GM23338 (cell line): ENCODE results near the gene ZNF273. TPM values are rescaled to one million over a fixed set of nuclear protein-coding genes. Genes with fewer than 3 reads are reported as not detected.
"Not testable (repeated sequence)": the region's sequence is repeated elsewhere in the genome, so short reads cannot be mapped to it uniquely, and the experiment has no call there.

Experiments used
- ATAC-seq: fragments of 200-7000 bp; cut with Tn5 transposase; 3 replicates; pipeline ENCODE4 v1.9.1; 2020
- DNase-seq: peaks from one replicate; pipeline ENCODE4 v3.0.0-alpha.2; 2015; ENCODE audit warnings: low spot score
- H2AFZ ChIP-seq: fragments of 200-600 bp; sonication (generic); 2 replicates; pipeline ENCODE4 v1.8.0; 2016; ENCODE audit warnings: antibody characterized with exemption, mild to moderate bottlenecking, moderate library complexity
- H3F3A ChIP-seq: fragments of 200-600 bp; sonication (generic); replicated peaks from 2 replicates; pipeline ENCODE4 v1.8.0; 2017; ENCODE audit warnings: antibody characterized with exemption, mixed run types, low read depth
- H3K27ac ChIP-seq: fragments of 200-600 bp; sonication (generic); 2 replicates; pipeline ENCODE4 v1.6.1; 2016; ENCODE audit warnings: low read depth
- H3K27me3 ChIP-seq: fragments of 200-600 bp; sonication (generic); 2 replicates; pipeline ENCODE4 v1.8.0; 2016; ENCODE audit warnings: mild to moderate bottlenecking, mixed run types, moderate library complexity; ENCODE audit not compliant: insufficient read depth
- H3K36me3 ChIP-seq: fragments of 200-600 bp; sonication (generic); 2 replicates; pipeline ENCODE4 v1.8.0; 2016; ENCODE audit warnings: mild to moderate bottlenecking; ENCODE audit not compliant: insufficient read depth
- H3K4me1 ChIP-seq: fragments of 200-600 bp; sonication (generic); 2 replicates; pipeline ENCODE4 v1.8.0; 2016; ENCODE audit warnings: mild to moderate bottlenecking, moderate library complexity; ENCODE audit not compliant: insufficient read depth
- H3K4me2 ChIP-seq: fragments of 200-600 bp; sonication (generic); 2 replicates; pipeline ENCODE4 v1.7.1; 2017; ENCODE audit warnings: mixed run types
- H3K4me3 ChIP-seq: fragments of 200-600 bp; sonication (generic); 2 replicates; pipeline ENCODE4 v1.6.1; 2016; ENCODE audit warnings: mixed run types
- H3K79me2 ChIP-seq: fragments of 200-600 bp; sonication (generic); replicated peaks from 2 replicates; pipeline ENCODE4 v1.8.0; 2017; ENCODE audit warnings: mild to moderate bottlenecking; ENCODE audit not compliant: insufficient read depth
- H3K9me2 ChIP-seq: fragments of 200-600 bp; sonication (generic); 2 replicates; pipeline ENCODE4 v1.8.0; 2017; ENCODE audit not compliant: insufficient read depth
- H4K20me1 ChIP-seq: fragments of 200-600 bp; sonication (generic); replicated peaks from 2 replicates; pipeline ENCODE4 v1.8.0; 2017; ENCODE audit warnings: mild to moderate bottlenecking; ENCODE audit not compliant: insufficient read depth
- H3K27ac Mint-ChIP-seq: 2 replicates; pipeline ENCODE4 v1.8.0; 2020; ENCODE audit warnings: inconsistent platforms, mild to moderate bottlenecking, moderate library complexity, mixed read lengths
- H3K27me3 Mint-ChIP-seq: 3 replicates; pipeline ENCODE4 v1.8.0; 2022; ENCODE audit warnings: low read depth, mild to moderate bottlenecking, moderate library complexity, mixed read lengths, inconsistent platforms; ENCODE audit not compliant: insufficient read depth, poor library complexity
- H3K36me3 Mint-ChIP-seq: 3 replicates; pipeline ENCODE4 v1.8.0; 2021; ENCODE audit warnings: low read depth, mild to moderate bottlenecking, inconsistent platforms, moderate library complexity, mixed read lengths
- H3K4me1 Mint-ChIP-seq: 3 replicates; pipeline ENCODE4 v1.8.0; 2020; ENCODE audit warnings: mild to moderate bottlenecking, inconsistent platforms, mixed read lengths
- H3K4me3 Mint-ChIP-seq: 3 replicates; pipeline ENCODE4 v1.8.0; 2021; ENCODE audit warnings: moderate library complexity, mild to moderate bottlenecking, inconsistent platforms, mixed read lengths
- H3K9me3 Mint-ChIP-seq: 3 replicates; pipeline ENCODE4 v1.8.0; 2020; ENCODE audit warnings: moderate library complexity, mild to moderate bottlenecking, inconsistent platforms, mixed read lengths
- CREB1 ChIP-seq: fragments of 250-450 bp; sonication (Bioruptor Pico); IDR thresholded peaks from 2 replicates; pipeline ENCODE4 v1.5.0; 2020; ENCODE audit warnings: low read depth, mild to moderate bottlenecking, moderate library complexity
- CTCF ChIP-seq, 2 experiments: fragments of 200-600 bp in 1 of 2; sonication (generic) in 1 of 2; conservative IDR thresholded peaks; 2 replicates each; pipeline versions ENCODE4 v1.5.1 to v1.6.1; 2016 to 2017; ENCODE audit warnings: antibody characterized with exemption in 2 of 2, low read depth in 2 of 2, mild to moderate bottlenecking in 2 of 2, moderate library complexity in 1 of 2
- EZH2phosphoT487 ChIP-seq: fragments of 200-600 bp; sonication (generic); IDR thresholded peaks from one replicate; pipeline ENCODE4 v1.8.1; 2018; ENCODE audit warnings: antibody characterized with exemption; ENCODE audit not compliant: unreplicated experiment
- JUNB ChIP-seq: IDR thresholded peaks from one replicate; pipeline ENCODE4 v1.6.1; 2016; ENCODE audit warnings: antibody characterized with exemption; ENCODE audit not compliant: unreplicated experiment
- REST ChIP-seq: IDR thresholded peaks from one replicate; pipeline ENCODE4 v1.6.1; 2018; ENCODE audit warnings: antibody characterized with exemption; ENCODE audit not compliant: unreplicated experiment
- STAT1 ChIP-seq: IDR thresholded peaks from one replicate; pipeline ENCODE4 v1.6.1; 2016; ENCODE audit warnings: antibody characterized with exemption; ENCODE audit not compliant: unreplicated experiment
- ZNF331 ChIP-seq: fragments of 250-450 bp; sonication (Bioruptor Pico); IDR thresholded peaks from 2 replicates; pipeline ENCODE4 v1.5.0; 2020; ENCODE audit warnings: low read depth, mild to moderate bottlenecking, moderate library complexity
- ZNF462 ChIP-seq: fragments of 250-450 bp; sonication (Bioruptor Pico); IDR thresholded peaks from 2 replicates; pipeline ENCODE4 v1.5.0; 2020; ENCODE audit warnings: mild to moderate bottlenecking, moderate library complexity
- polyA plus RNA-seq: library from polyadenylated mRNA; unstranded; fragments of >200 nt; fragmentation: Nextera tagmentation; extraction: Ambion mirVana; gene quantifications from 2 replicates; pipeline ENCODE4 v1.2.1, GENCODE V29; 2016
- total RNA-seq: library from RNA; depleted of rRNA; stranded (reverse); fragments of >200 nt; shearing (Covaris generic); gene quantifications from 2 replicates; pipeline ENCODE4 v1.2.3, GENCODE V29; 2014

The ZNF273 gene
- total and polyA plus RNA-seq, 2 experiments from 2014 or later: 16.4 to 34.3 TPM

- not testable (repeated sequence) for H3K36me3 Mint-ChIP-seq, H2AFZ ChIP-seq, H4K20me1 ChIP-seq, H3K79me2 ChIP-seq, H3K27ac ChIP-seq, H3F3A ChIP-seq, ATAC-seq, H3K4me1 ChIP-seq, H3K9me2 ChIP-seq, H3K27ac Mint-ChIP-seq, H3K9me3 Mint-ChIP-seq, H3K4me3 ChIP-seq, H3K4me2 ChIP-seq, H3K4me3 Mint-ChIP-seq, DNase-seq, H3K36me3 ChIP-seq
- peaks cover 13% of the 10 kb centered on the region for H3K4me1 Mint-ChIP-seq
- H3K27me3 ChIP-seq: peaks cover 56% of the 10 kb centered on the region
- H3K27me3 Mint-ChIP-seq: peaks cover 45% of the 10 kb centered on the region
These were observed 11.6 kb upstream of the ZNF273 start for GRCh38 chr7:64891363-64892081.

GRCh38 chr7:64892116-64892515 is 11.0 kb upstream of the ZNF273 start:
- H3K27me3 Mint-ChIP-seq: peaks cover 45% of the 10 kb centered on the region
- no peak overlapping the region for H3K4me3 Mint-ChIP-seq
- ATAC-seq: no peak
- TF ChIP-seq REST (no peak), CTCF (conservative IDR thresholded peaks at IDR 0.05; ENCODE audit: low read depth in 2 of 2) (no peak), ZNF462 (CRISPR knock-in tag) (no peak), CREB1 (no peak), JUNB (no peak), EZH2phosphoT487 (no peak), ZNF331 (CRISPR knock-in tag) (no peak), STAT1 (no peak)

More at GRCh38 chr7:64892116-64892515, 11.0 kb upstream of the ZNF273 start:
- Mint-ChIP-seq H3K27ac (no peak overlapping the region), H3K9me3 (no peaks in the 10 kb centered on the region; the same call in 2 of the 3 replicates), H3K4me1 (peaks cover 13% of the 10 kb centered on the region), H3K36me3 (no peaks in the 10 kb centered on the region; the same call in 2 of the 3 replicates)
- no peaks in the 10 kb centered on the region for H3K79me2 ChIP-seq
- no peaks in the 10 kb centered on the region for H3K36me3 ChIP-seq
- no peaks in the 10 kb centered on the region for H4K20me1 ChIP-seq
- H3K4me1 ChIP-seq: peaks cover 8% of the 10 kb centered on the region
- no peak overlapping the region for H3K27ac ChIP-seq
- no peak overlapping the region for H3K4me2 ChIP-seq
- no peak for DNase-seq
- peaks cover 50% of the 10 kb centered on the region for H3K27me3 ChIP-seq
- no peak overlapping the region for H3K4me3 ChIP-seq
- no peaks in the 10 kb centered on the region for H3F3A ChIP-seq
- H2AFZ ChIP-seq: no peak overlapping the region
- H3K9me2 ChIP-seq: no peaks in the 10 kb centered on the region
